Esophagus muscularis mucosa (tissue), 3 donors: ENCODE results near the gene CREBZF.

ENCODE experiments used
- POLR2A ChIP-seq: fragments of 450-650 bp; IDR thresholded peaks from one replicate; pipeline ENCODE4 v1.6.1; 2017; ENCODE audit warnings: antibody characterized with exemption, moderate library complexity, mild to moderate bottlenecking, low read depth
- TF ChIP-seq, protein P1 (sequence below), 3 experiments: fragments of 200-600 bp in 2 of 3; fragments of 450-650 bp in 1 of 3; sonication (generic) in 2 of 3; IDR thresholded peaks; one replicate each; pipeline ENCODE4 v1.5.1; 2017 to 2019; ENCODE audit warnings: antibody characterized with exemption in 3 of 3, mild to moderate bottlenecking in 2 of 3, moderate library complexity in 1 of 3

- no peak for TF ChIP-seq POLR2A
- TF ChIP-seq, protein P1, sequence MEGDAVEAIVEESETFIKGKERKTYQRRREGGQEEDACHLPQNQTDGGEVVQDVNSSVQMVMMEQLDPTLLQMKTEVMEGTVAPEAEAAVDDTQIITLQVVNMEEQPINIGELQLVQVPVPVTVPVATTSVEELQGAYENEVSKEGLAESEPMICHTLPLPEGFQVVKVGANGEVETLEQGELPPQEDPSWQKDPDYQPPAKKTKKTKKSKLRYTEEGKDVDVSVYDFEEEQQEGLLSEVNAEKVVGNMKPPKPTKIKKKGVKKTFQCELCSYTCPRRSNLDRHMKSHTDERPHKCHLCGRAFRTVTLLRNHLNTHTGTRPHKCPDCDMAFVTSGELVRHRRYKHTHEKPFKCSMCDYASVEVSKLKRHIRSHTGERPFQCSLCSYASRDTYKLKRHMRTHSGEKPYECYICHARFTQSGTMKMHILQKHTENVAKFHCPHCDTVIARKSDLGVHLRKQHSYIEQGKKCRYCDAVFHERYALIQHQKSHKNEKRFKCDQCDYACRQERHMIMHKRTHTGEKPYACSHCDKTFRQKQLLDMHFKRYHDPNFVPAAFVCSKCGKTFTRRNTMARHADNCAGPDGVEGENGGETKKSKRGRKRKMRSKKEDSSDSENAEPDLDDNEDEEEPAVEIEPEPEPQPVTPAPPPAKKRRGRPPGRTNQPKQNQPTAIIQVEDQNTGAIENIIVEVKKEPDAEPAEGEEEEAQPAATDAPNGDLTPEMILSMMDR (IDR thresholded peaks at IDR 0.05), result no peak
These were observed 45.4 kb downstream of the CREBZF start for GRCh38 chr11:85619499-85619898.
